GM18502 (cell line): ENCODE results near the gene ZNF775.
"Not testable (repeated sequence)": the region's sequence is repeated elsewhere in the genome, so short reads cannot be mapped to it uniquely, and the experiment has no call there.

Source experiments
- ATAC-seq: cut with Tn5 transposase; IDR thresholded peaks from one replicate; pipeline ENCODE4 v1.9.1; 2021; ENCODE audit warnings: mild to moderate bottlenecking; ENCODE audit not compliant: unreplicated experiment, poor library complexity

ZNF775 gene

GRCh38 chr7:150380463-150380862, 1.3 kb downstream of the ZNF775 start:
- ATAC-seq = peak; percentile 18

GRCh38 chr7:150381096-150381495, 2.0 kb downstream of the ZNF775 start:
- no peak for ATAC-seq

- ATAC-seq = no peak
These were observed 2.6 kb downstream of the ZNF775 start for GRCh38 chr7:150381785-150382122.

GRCh38 chr7:150382123-150382843, 3.2 kb downstream of the ZNF775 start:
- no peak for ATAC-seq

- no peak for ATAC-seq
These were observed 3.7 kb downstream of the ZNF775 start for GRCh38 chr7:150382844-150383225.

GRCh38 chr7:150383710-150384397, 4.7 kb downstream of the ZNF775 start:
- no peak for ATAC-seq

GRCh38 chr7:150384406-150385301, 5.5 kb downstream of the ZNF775 start:
- ATAC-seq = no peak

GRCh38 chr7:150385302-150385723, 6.2 kb downstream of the ZNF775 start:
- no peak for ATAC-seq

- not testable (repeated sequence) for ATAC-seq
These were observed 6.8 kb downstream of the ZNF775 start for GRCh38 chr7:150385884-150386283.

- no peak for ATAC-seq
These were observed 9.2 kb downstream of the ZNF775 start for GRCh38 chr7:150388306-150388705.

- ATAC-seq = no peak
These were observed 9.8 kb downstream of the ZNF775 start for GRCh38 chr7:150388709-150389531.

GRCh38 chr7:150389532-150389816, 10.3 kb downstream of the ZNF775 start:
- no peak for ATAC-seq

GRCh38 chr7:150390205-150390604, 11.1 kb downstream of the ZNF775 start:
- ATAC-seq = no peak

GRCh38 chr7:150393325-150393724, 14.2 kb downstream of the ZNF775 start:
- no peak for ATAC-seq

GRCh38 chr7:150396426-150396825, 17.3 kb downstream of the ZNF775 start:
- no peak for ATAC-seq

- ATAC-seq = no peak
These were observed 17.7 kb downstream of the ZNF775 start for GRCh38 chr7:150396851-150397260.

- no peak for ATAC-seq
These were observed 18.4 kb downstream of the ZNF775 start for GRCh38 chr7:150397346-150398107.

- ATAC-seq = no peak
These were observed 19.2 kb downstream of the ZNF775 start for GRCh38 chr7:150398108-150398964.

- ATAC-seq = no peak
These were observed 19.8 kb downstream of the ZNF775 start for GRCh38 chr7:150398965-150399320.
